Suprapubic skin (tissue), 4 donors: ENCODE results near the gene ARID1B. TPM values are rescaled to one million over a fixed set of nuclear protein-coding genes. Genes with fewer than 3 reads are reported as not detected.

Experiments used
- DNase-seq, 2 donors: peaks; one replicate each; pipeline ENCODE4 v3.0.0-alpha.2; 2019; ENCODE audit warnings: low spot score in 2 of 2
- H3K27ac ChIP-seq: fragments of 200-600 bp; sonication (generic); one replicate; pipeline ENCODE4 v1.5.1; 2019
- H3K27me3 ChIP-seq: fragments of 200-600 bp; sonication (generic); one replicate; pipeline ENCODE4 v1.5.1; 2019
- H3K36me3 ChIP-seq: fragments of 200-600 bp; sonication (generic); one replicate; pipeline ENCODE4 v1.5.1; 2019
- H3K4me1 ChIP-seq: fragments of 200-600 bp; sonication (generic); one replicate; pipeline ENCODE4 v1.5.1; 2019
- H3K4me3 ChIP-seq: fragments of 200-600 bp; sonication (generic); one replicate; pipeline ENCODE4 v1.5.1; 2019; ENCODE audit warnings: mild to moderate bottlenecking
- H3K9me3 ChIP-seq: fragments of 200-600 bp; sonication (generic); one replicate; pipeline ENCODE4 v1.5.1; 2019
- EP300 ChIP-seq: sonication (generic); formaldehyde crosslinking; IDR thresholded peaks from one replicate; pipeline ENCODE4 v1.6.1; 2017; ENCODE audit warnings: antibody characterized with exemption
- POLR2A ChIP-seq, 2 donors: fragments of 450-650 bp; IDR thresholded peaks; one replicate each; pipeline ENCODE4 v1.6.1; 2017; ENCODE audit warnings: antibody characterized with exemption in 2 of 2, mild to moderate bottlenecking in 2 of 2, moderate library complexity in 2 of 2
- POLR2AphosphoS5 ChIP-seq, 3 donors: sonication (generic); formaldehyde crosslinking; IDR thresholded peaks; one replicate each; pipeline ENCODE4 v1.6.1; 2017; ENCODE audit warnings: antibody characterized with exemption in 3 of 3
- WGBS: methylation state at CpG from one replicate; pipeline ENCODE4 v1.1.5; 2018; 5-methylcytosine and 5-hydroxymethylcytosine counted together
- total RNA-seq, 4 donors: library from RNA; depleted of rRNA; stranded (reverse); fragments of >200 nt; gene quantifications; one replicate each; pipeline ENCODE4 v1.1.0, GENCODE V29; 2016
- TF ChIP-seq, protein P1 (sequence below), 2 donors: fragments of 200-600 bp in 1 of 2; fragments of 450-650 bp in 1 of 2; sonication (generic) in 1 of 2; IDR thresholded peaks; one replicate each; pipeline ENCODE4 v1.5.1; 2016 to 2019; ENCODE audit warnings: antibody characterized with exemption in 2 of 2, mild to moderate bottlenecking in 1 of 2, moderate library complexity in 1 of 2

Gene ARID1B
- total RNA-seq, 4 donors from 2014 or later = 102 to 233 (median 129) TPM

- WGBS = 33% methylated on average over 1 of the region's 1 CpG
- TF ChIP-seq POLR2AphosphoS5 (IDR thresholded peaks at IDR 0.05) (no peak), EP300 (no peak), POLR2A (IDR thresholded peaks at IDR 0.05) (no peak)
- TF ChIP-seq, protein P1, sequence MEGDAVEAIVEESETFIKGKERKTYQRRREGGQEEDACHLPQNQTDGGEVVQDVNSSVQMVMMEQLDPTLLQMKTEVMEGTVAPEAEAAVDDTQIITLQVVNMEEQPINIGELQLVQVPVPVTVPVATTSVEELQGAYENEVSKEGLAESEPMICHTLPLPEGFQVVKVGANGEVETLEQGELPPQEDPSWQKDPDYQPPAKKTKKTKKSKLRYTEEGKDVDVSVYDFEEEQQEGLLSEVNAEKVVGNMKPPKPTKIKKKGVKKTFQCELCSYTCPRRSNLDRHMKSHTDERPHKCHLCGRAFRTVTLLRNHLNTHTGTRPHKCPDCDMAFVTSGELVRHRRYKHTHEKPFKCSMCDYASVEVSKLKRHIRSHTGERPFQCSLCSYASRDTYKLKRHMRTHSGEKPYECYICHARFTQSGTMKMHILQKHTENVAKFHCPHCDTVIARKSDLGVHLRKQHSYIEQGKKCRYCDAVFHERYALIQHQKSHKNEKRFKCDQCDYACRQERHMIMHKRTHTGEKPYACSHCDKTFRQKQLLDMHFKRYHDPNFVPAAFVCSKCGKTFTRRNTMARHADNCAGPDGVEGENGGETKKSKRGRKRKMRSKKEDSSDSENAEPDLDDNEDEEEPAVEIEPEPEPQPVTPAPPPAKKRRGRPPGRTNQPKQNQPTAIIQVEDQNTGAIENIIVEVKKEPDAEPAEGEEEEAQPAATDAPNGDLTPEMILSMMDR (IDR thresholded peaks at IDR 0.05) = no peak
- DNase-seq = no peak
- Histone ChIP-seq H3K4me1 (peaks cover 29% of the 10 kb centered on the region), H3K4me3 (no peak overlapping the region), H3K9me3 (no peaks in the 10 kb centered on the region), H3K36me3 (peaks cover 5% of the 10 kb centered on the region), H3K27ac (no peak overlapping the region), H3K27me3 (no peaks in the 10 kb centered on the region)
Observed at GRCh38 chr6:156833755-156834154, 56.6 kb downstream of the ARID1B start.

GRCh38 chr6:156839129-156839528, 62.0 kb downstream of the ARID1B start:
- no peaks in the 10 kb centered on the region for H3K9me3 ChIP-seq
- TF ChIP-seq EP300 (no peak), POLR2AphosphoS5 (IDR thresholded peaks at IDR 0.05) (no peak), POLR2A (IDR thresholded peaks at IDR 0.05) (no peak)
- TF ChIP-seq, protein P1 (IDR thresholded peaks at IDR 0.05) = no peak
- no peak for DNase-seq
- H3K4me1 ChIP-seq = peaks cover 30% of the 10 kb centered on the region
- no peak overlapping the region for H3K27ac ChIP-seq
- 79% methylated on average over 2 of the region's 2 CpGs for WGBS
- no peak overlapping the region for H3K4me3 ChIP-seq
- H3K27me3 ChIP-seq = no peaks in the 10 kb centered on the region
- H3K36me3 ChIP-seq = no peaks in the 10 kb centered on the region

DNA sequence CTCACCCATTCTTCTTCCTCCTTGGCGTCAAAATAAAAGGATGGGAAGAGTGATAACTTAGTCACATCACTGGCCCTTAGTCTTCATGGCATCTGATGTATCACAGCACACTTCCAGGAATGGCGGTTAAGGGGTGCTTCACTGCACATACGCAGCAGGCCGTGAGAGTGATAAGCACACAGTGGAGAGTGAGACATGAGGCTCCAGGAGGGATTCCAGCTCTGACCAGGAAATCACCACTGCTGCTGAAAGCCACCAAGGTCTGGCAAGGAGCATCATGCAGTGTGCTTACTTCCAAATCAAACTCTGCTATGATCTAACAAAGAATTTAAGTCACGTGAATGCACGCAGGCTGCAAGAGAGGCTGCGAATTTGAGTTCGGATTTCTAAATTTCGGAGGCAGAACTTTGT, 62.4 kb downstream of the ARID1B start:
- Histone ChIP-seq H3K36me3 (no peaks in the 10 kb centered on the region), H3K4me1 (peaks cover 27% of the 10 kb centered on the region), H3K9me3 (no peaks in the 10 kb centered on the region), H3K27me3 (no peaks in the 10 kb centered on the region), H3K4me3 (no peak overlapping the region), H3K27ac (no peak overlapping the region)
- WGBS = 76% methylated on average over 9 of the region's 9 CpGs
- TF ChIP-seq, protein P1 (IDR thresholded peaks at IDR 0.05) = no peak
- TF ChIP-seq EP300 = no peak
- no peak for DNase-seq

DNA sequence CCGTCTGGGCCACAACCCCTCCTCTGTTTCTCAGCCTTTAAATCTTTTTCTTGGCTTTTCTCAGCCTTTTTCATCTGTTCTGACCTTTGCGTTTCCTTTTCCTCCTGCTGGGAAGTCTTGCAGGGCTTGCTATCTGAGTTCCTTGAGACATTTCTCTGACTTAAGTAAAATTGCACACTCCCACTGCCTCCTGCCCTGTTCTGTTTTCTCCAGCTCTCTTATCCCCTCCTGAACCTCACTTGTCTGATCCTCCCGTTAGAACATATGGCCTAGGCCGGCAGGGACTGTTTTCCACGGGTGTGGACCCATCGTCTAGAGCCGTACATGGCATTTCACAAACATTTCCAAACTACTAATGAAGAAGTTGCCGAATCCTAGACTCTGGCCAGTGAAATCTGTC, 63.0 kb downstream of the ARID1B start:
- Histone ChIP-seq H3K4me3 (no peak overlapping the region), H3K36me3 (no peaks in the 10 kb centered on the region), H3K27ac (no peak overlapping the region), H3K4me1 (peaks cover 29% of the 10 kb centered on the region), H3K27me3 (no peaks in the 10 kb centered on the region), H3K9me3 (no peaks in the 10 kb centered on the region)
- DNase-seq = no peak
- WGBS = 62% methylated on average over 8 of the region's 8 CpGs
- no peak for TF ChIP-seq EP300
- TF ChIP-seq POLR2A (IDR thresholded peaks at IDR 0.05) = no peak
- TF ChIP-seq, protein P1 (IDR thresholded peaks at IDR 0.05) = no peak

GRCh38 chr6:156840606-156841005, 63.4 kb downstream of the ARID1B start:
- Histone ChIP-seq H3K4me3 (no peak overlapping the region), H3K27me3 (no peaks in the 10 kb centered on the region), H3K36me3 (no peaks in the 10 kb centered on the region), H3K27ac (no peak overlapping the region), H3K4me1 (peaks cover 33% of the 10 kb centered on the region), H3K9me3 (no peaks in the 10 kb centered on the region)
- DNase-seq = no peak
- WGBS = 79% methylated on average over 2 of the region's 2 CpGs
- TF ChIP-seq POLR2AphosphoS5 (IDR thresholded peaks at IDR 0.05) (no peak), POLR2A (IDR thresholded peaks at IDR 0.05) (no peak), EP300 (no peak)
- TF ChIP-seq, protein P1 (IDR thresholded peaks at IDR 0.05) = no peak
